ENCODE results near the gene KCTD8. TPM values are rescaled to one million over a fixed set of nuclear protein-coding genes. Genes with fewer than 3 reads are reported as not detected.

The KCTD8 gene
- total and polyA plus RNA-seq, 2 donors (not counting 3 experiments of a cell fraction or from before 2014, with no cell fraction given) = 0.36 to 0.80 TPM

DNA sequence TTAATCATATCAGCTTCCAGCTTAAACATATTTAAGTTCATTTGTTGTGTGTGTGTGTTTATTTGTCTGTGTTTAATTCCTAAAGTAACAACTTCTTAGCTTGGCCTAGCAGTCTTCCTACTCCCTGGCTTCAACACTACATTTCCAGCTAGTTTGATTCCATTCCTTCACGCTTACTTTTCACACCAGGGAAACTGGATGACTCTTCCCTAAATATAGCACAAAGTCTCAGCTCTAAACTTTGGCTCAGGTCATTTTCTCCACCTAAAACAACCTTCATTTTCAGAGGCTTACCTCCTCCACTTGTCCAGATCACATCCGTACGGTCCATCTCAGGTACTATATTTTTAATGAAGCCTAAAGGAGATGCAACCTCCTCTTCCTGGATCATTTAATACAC is 94.4 kb downstream of the KCTD8 start:
- H3K9ac ChIP-seq (replicated peaks; ENCODE audit: extremely low read depth, insufficient read depth, low read length) = no peak overlapping the region
- H3K4me2 ChIP-seq (ENCODE audit: insufficient read depth, low read length) = no peak overlapping the region
- FAIRE-seq = no peak
- no peaks in the 10 kb centered on the region for H3K4me1 ChIP-seq (ENCODE audit: control insufficient read depth, extremely low read depth, insufficient read depth, low read length)
- no peaks in the 10 kb centered on the region for H3K9me1 ChIP-seq (replicated peaks; ENCODE audit: control insufficient read depth, extremely low read depth, insufficient read depth, low read length)
- H3K9me3 ChIP-seq (replicated peaks; ENCODE audit: control insufficient read depth, insufficient read depth, low read length) = no peaks in the 10 kb centered on the region
- H3K36me3 ChIP-seq (ENCODE audit: control insufficient read depth in 2 of 2, extremely low read depth in 1 of 2, insufficient read depth in 2 of 2, low read length in 2 of 2) = no peaks in the 10 kb centered on the region
- POLR2A ChIA-PET = no interaction called here
- H3K79me2 ChIP-seq (ENCODE audit: control insufficient read depth, insufficient read depth, low read length) = no peaks in the 10 kb centered on the region
- H2AFZ ChIP-seq (ENCODE audit: low read depth, low read length) = no peak overlapping the region
- TF ChIP-seq, protein P1, sequence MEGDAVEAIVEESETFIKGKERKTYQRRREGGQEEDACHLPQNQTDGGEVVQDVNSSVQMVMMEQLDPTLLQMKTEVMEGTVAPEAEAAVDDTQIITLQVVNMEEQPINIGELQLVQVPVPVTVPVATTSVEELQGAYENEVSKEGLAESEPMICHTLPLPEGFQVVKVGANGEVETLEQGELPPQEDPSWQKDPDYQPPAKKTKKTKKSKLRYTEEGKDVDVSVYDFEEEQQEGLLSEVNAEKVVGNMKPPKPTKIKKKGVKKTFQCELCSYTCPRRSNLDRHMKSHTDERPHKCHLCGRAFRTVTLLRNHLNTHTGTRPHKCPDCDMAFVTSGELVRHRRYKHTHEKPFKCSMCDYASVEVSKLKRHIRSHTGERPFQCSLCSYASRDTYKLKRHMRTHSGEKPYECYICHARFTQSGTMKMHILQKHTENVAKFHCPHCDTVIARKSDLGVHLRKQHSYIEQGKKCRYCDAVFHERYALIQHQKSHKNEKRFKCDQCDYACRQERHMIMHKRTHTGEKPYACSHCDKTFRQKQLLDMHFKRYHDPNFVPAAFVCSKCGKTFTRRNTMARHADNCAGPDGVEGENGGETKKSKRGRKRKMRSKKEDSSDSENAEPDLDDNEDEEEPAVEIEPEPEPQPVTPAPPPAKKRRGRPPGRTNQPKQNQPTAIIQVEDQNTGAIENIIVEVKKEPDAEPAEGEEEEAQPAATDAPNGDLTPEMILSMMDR (IDR thresholded peaks at IDR 0.05; ENCODE audit: extremely low read depth in 1 of 2, insufficient read depth in 1 of 2, low read depth in 1 of 2, low read length in 2 of 2) = no peak
- TF ChIP-seq POLR2AphosphoS5 (IDR thresholded peaks at IDR 0.05; ENCODE audit: insufficient read depth, low read depth, low read length) = no peak
- TF ChIP-seq JUN (IDR thresholded peaks at IDR 0.05; ENCODE audit: borderline replicate concordance, insufficient read depth, insufficient read length, low read depth) = no peak
- TF ChIP-seq FOS (IDR thresholded peaks at IDR 0.05; ENCODE audit: borderline replicate concordance, insufficient read depth, low read length) = no peak
- no peak for TF ChIP-seq EZH2 (IDR thresholded peaks at IDR 0.05; ENCODE audit: borderline replicate concordance, low read depth, low read length, severe bottlenecking)
- no peak for TF ChIP-seq GATA2 (IDR thresholded peaks at IDR 0.05; ENCODE audit: insufficient read depth, insufficient read length, low read depth, low read length)
- TF ChIP-seq MYC (IDR thresholded peaks at IDR 0.05; ENCODE audit: low read depth, low read length) = no peak
- TF ChIP-seq POLR2A (IDR thresholded peaks at IDR 0.05; ENCODE audit: low read depth, low read length) = no peak
- TF ChIP-seq, protein P2, sequence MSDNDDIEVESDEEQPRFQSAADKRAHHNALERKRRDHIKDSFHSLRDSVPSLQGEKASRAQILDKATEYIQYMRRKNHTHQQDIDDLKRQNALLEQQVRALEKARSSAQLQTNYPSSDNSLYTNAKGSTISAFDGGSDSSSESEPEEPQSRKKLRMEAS (IDR thresholded peaks at IDR 0.05; ENCODE audit: insufficient read depth, insufficient read length) = no peak
- CTCF ChIA-PET = no interaction called here
- no peak overlapping the region for H3K4me3 ChIP-seq (replicated peaks in 1 of 3; ENCODE audit: insufficient read depth in 1 of 3, low read depth in 1 of 3, low read length in 3 of 3)
- no peaks in the 10 kb centered on the region for H3K27me3 ChIP-seq (ENCODE audit: control insufficient read depth in 2 of 2, insufficient read depth in 2 of 2, low read length in 2 of 2)
- dilution Hi-C loops (cut with MboI; ENCODE audit: extremely low pct_ligation_motif_present, low sequenced_read_pairs) = no loop called here
- no peak for DNase-seq (ENCODE audit: low read depth, low spot score)
- no TSS peak for BruUV-seq (replicated peaks)
- no peaks in the 10 kb centered on the region for H4K20me1 ChIP-seq (replicated peaks; ENCODE audit: control insufficient read depth, extremely low read depth, insufficient read depth, low read length)
- H3K27ac ChIP-seq (ENCODE audit: insufficient read depth, low read depth, low read length) = no peak overlapping the region
- intact Hi-C loops (cut with micrococcal nuclease) = no loop called here
